ENCODE data around the gene SLC47A1.

SLC47A1 gene

GRCh38 chr17:19539841-19540311 is 6.2 kb downstream of the SLC47A1 start:
- no peak overlapping the region for H3K4me3 Mint-ChIP-seq
- ATAC-seq (no peak), DNase-seq (ENCODE audit: low spot score in 2 of 2) (no peak)
- no peaks in the 10 kb centered on the region for H3K9me3 Mint-ChIP-seq
- H3K36me3 Mint-ChIP-seq: no peaks in the 10 kb centered on the region
- peaks cover under 1% of the 10 kb centered on the region for H3K4me1 Mint-ChIP-seq
- no peak overlapping the region for H3K27ac Mint-ChIP-seq

- DNase-seq (ENCODE audit: low spot score in 2 of 2) (no peak), ATAC-seq (no peak)
- no peaks in the 10 kb centered on the region for H3K4me1 Mint-ChIP-seq
- no peaks in the 10 kb centered on the region for H3K36me3 Mint-ChIP-seq
- no peak overlapping the region for H3K27ac Mint-ChIP-seq
- no peaks in the 10 kb centered on the region for H3K9me3 Mint-ChIP-seq
- H3K4me3 Mint-ChIP-seq: no peak overlapping the region
Measured at GRCh38 chr17:19540706-19541370, 7.2 kb downstream of the SLC47A1 start.

GRCh38 chr17:19541445-19541844 is 7.8 kb downstream of the SLC47A1 start:
- no peaks in the 10 kb centered on the region for H3K36me3 Mint-ChIP-seq
- H3K4me1 Mint-ChIP-seq: no peaks in the 10 kb centered on the region
- no peak overlapping the region for H3K27ac Mint-ChIP-seq
- no peaks in the 10 kb centered on the region for H3K9me3 Mint-ChIP-seq
- DNase-seq (ENCODE audit: low spot score in 2 of 2) (no peak), ATAC-seq (no peak)
- H3K4me3 Mint-ChIP-seq: no peak overlapping the region

- Mint-ChIP-seq H3K4me1 (no peaks in the 10 kb centered on the region), H3K4me3 (no peak overlapping the region), H3K27ac (no peak overlapping the region), H3K9me3 (no peaks in the 10 kb centered on the region), H3K36me3 (no peaks in the 10 kb centered on the region)
- DNase-seq (ENCODE audit: low spot score in 2 of 2) (no peak), ATAC-seq (no peak)
Measured at GRCh38 chr17:19542247-19542646, 8.6 kb downstream of the SLC47A1 start.

- Mint-ChIP-seq H3K27ac (no peak overlapping the region), H3K36me3 (no peaks in the 10 kb centered on the region), H3K4me1 (no peaks in the 10 kb centered on the region), H3K4me3 (no peak overlapping the region), H3K9me3 (no peaks in the 10 kb centered on the region)
- no peak for ATAC-seq
- no peak for DNase-seq (ENCODE audit: low spot score in 2 of 2)
Measured at GRCh38 chr17:19544366-19544765, 10.7 kb downstream of the SLC47A1 start.

GRCh38 chr17:19546289-19547065 is 12.8 kb downstream of the SLC47A1 start:
- Mint-ChIP-seq H3K9me3 (no peaks in the 10 kb centered on the region), H3K27ac (no peak overlapping the region), H3K4me3 (no peak overlapping the region), H3K36me3 (no peaks in the 10 kb centered on the region), H3K4me1 (no peaks in the 10 kb centered on the region)
- no peak for ATAC-seq
- DNase-seq (ENCODE audit: low spot score in 2 of 2): no peak

GRCh38 chr17:19549746-19550623 is 16.3 kb downstream of the SLC47A1 start:
- ATAC-seq (no peak), DNase-seq (ENCODE audit: low spot score in 2 of 2) (no peak)
- Mint-ChIP-seq H3K27ac (no peak overlapping the region), H3K4me3 (no peak overlapping the region), H3K9me3 (no peaks in the 10 kb centered on the region), H3K36me3 (no peaks in the 10 kb centered on the region), H3K4me1 (no peaks in the 10 kb centered on the region)

DNA sequence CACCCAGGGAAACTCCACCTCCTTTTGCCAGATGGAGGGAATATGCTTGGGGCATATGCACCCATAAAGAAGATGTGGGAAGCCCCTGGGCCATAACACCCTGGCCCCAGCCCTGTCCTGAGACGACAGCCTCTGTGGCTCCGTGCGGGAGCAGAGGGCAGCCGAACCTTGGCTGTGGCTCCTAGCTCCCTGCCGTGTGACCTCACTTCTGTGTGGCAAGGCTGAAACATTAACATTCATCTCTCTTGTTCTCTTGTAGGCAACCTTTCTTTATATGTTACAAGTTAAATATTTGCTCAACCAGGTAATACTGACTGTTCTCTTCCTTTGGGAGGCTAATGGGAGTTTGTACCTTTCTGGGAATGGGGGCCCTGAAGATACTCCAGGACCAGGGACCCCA is 17.5 kb downstream of the SLC47A1 start:
- H3K4me3 Mint-ChIP-seq: no peak overlapping the region
- no peak overlapping the region for H3K27ac Mint-ChIP-seq
- ATAC-seq: no peak
- H3K9me3 Mint-ChIP-seq: no peaks in the 10 kb centered on the region
- no peak for DNase-seq (ENCODE audit: low spot score in 2 of 2)
- H3K36me3 Mint-ChIP-seq: no peaks in the 10 kb centered on the region
- no peaks in the 10 kb centered on the region for H3K4me1 Mint-ChIP-seq

GRCh38 chr17:19551591-19552148 is 18.0 kb downstream of the SLC47A1 start:
- no peaks in the 10 kb centered on the region for H3K4me1 Mint-ChIP-seq
- H3K36me3 Mint-ChIP-seq: no peaks in the 10 kb centered on the region
- H3K4me3 Mint-ChIP-seq: no peak overlapping the region
- no peak for DNase-seq (ENCODE audit: low spot score in 2 of 2)
- no peaks in the 10 kb centered on the region for H3K9me3 Mint-ChIP-seq
- no peak for ATAC-seq
- no peak overlapping the region for H3K27ac Mint-ChIP-seq

GRCh38 chr17:19553036-19553435 is 19.4 kb downstream of the SLC47A1 start:
- no peak overlapping the region for H3K4me3 Mint-ChIP-seq
- DNase-seq (ENCODE audit: low spot score in 2 of 2): no peak
- no peaks in the 10 kb centered on the region for H3K36me3 Mint-ChIP-seq
- H3K27ac Mint-ChIP-seq: no peak overlapping the region
- H3K4me1 Mint-ChIP-seq: no peaks in the 10 kb centered on the region
- no peaks in the 10 kb centered on the region for H3K9me3 Mint-ChIP-seq
- no peak for ATAC-seq

DNA sequence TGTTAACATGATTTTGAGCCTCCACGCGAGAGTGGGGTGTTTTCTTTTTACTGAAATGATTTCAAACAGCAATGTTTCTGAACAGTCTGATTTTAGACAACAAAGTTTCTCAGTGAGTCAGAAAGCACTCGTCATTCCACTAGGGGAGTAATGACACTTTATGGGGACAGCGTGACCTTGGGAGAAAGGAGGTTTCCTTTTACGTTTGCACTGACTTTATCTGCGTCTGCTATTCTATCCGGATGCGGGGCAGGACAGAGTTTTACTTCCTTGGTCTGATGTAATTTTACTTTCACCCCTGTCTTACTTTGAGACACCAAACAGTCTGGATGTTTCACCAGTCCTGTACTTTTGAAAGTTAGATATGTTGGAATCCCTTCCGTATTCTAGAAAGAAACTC is 20.7 kb downstream of the SLC47A1 start:
- Mint-ChIP-seq H3K36me3 (no peaks in the 10 kb centered on the region), H3K4me3 (no peak overlapping the region), H3K27ac (no peak overlapping the region), H3K9me3 (no peaks in the 10 kb centered on the region), H3K4me1 (no peaks in the 10 kb centered on the region)
- ATAC-seq (no peak), DNase-seq (ENCODE audit: low spot score in 2 of 2) (no peak)

- H3K36me3 Mint-ChIP-seq: no peaks in the 10 kb centered on the region
- ATAC-seq (no peak), DNase-seq (ENCODE audit: low spot score in 2 of 2) (no peak)
- no peaks in the 10 kb centered on the region for H3K9me3 Mint-ChIP-seq
- no peak overlapping the region for H3K4me3 Mint-ChIP-seq
- H3K27ac Mint-ChIP-seq: no peak overlapping the region
- no peaks in the 10 kb centered on the region for H3K4me1 Mint-ChIP-seq
Measured at GRCh38 chr17:19555746-19556145, 22.1 kb downstream of the SLC47A1 start.

- ATAC-seq: no peak
- Mint-ChIP-seq H3K4me3 (no peak overlapping the region), H3K4me1 (no peaks in the 10 kb centered on the region), H3K27ac (no peak overlapping the region), H3K36me3 (no peaks in the 10 kb centered on the region), H3K9me3 (no peaks in the 10 kb centered on the region)
- no peak for DNase-seq (ENCODE audit: low spot score in 2 of 2)
Measured at GRCh38 chr17:19558946-19559345, 25.3 kb downstream of the SLC47A1 start.

DNA sequence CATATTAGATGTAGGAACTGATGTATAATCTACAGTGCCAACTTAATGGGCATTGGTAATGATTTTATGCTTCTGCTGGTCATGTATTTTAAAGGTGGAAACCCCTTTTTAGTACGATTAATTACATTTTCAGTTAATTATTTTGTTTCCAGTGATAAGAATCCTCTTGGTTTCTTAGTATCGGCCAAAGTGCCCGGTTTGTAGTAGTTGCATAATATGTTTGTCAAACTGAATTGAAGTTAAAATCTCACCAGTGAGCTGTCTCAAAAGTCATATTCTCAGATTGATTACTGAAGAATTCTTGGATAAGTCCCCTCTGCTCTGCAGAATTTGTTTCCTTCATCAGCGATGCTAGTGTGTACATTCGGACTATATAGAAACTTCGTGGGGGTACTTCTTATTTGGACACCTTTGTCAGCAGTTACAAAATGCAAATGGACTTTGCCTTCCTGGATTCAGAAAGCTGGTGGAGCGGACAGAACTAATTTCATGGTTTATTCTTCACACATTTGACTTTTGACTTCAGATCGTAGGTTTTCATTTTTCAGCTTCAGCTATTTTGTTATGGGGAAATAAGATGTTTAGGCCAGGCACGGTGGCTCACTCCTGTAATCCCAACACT is 28.2 kb downstream of the SLC47A1 start:
- ATAC-seq: no peak

More for the DNA sequence above, 28.2 kb downstream of the SLC47A1 start:
- Mint-ChIP-seq H3K4me3 (no peak overlapping the region), H3K27ac (no peak overlapping the region), H3K4me1 (no peaks in the 10 kb centered on the region), H3K9me3 (no peaks in the 10 kb centered on the region), H3K36me3 (no peaks in the 10 kb centered on the region)
- DNase-seq (ENCODE audit: low spot score in 2 of 2): no peak

All from stimulated activated effector memory CD8-positive, alpha-beta T cell treated with anti-CD3 and anti-CD28 coated beads, Interleukin-12 subunit alpha, Interleukin-12 subunit beta, amount 100 ng/mL, for 72 hours (primary cell).